GM19043 (cell line): ENCODE data around the gene UBQLN3.

Experiments
- ATAC-seq: cut with Tn5 transposase; IDR thresholded peaks from one replicate; pipeline ENCODE4 v1.9.1; 2021; ENCODE audit warnings: low read depth; ENCODE audit not compliant: unreplicated experiment

UBQLN3 gene

GRCh38 chr11:5509803-5510202 is at the start of gene UBQLN3:
Gene UBQLN3, minus strand, starts transcription at chr11:5509957. Its CDS starts 399 bp downstream, at chr11:5509558.
- no peak for ATAC-seq

- no peak for ATAC-seq
Observed at GRCh38 chr11:5557751-5558150, 48.0 kb upstream of the UBQLN3 start.

GRCh38 chr11:5556596-5557188 is 46.9 kb upstream of the UBQLN3 start:
- no peak for ATAC-seq

- no peak for ATAC-seq
Observed at GRCh38 chr11:5553343-5553742, 43.6 kb upstream of the UBQLN3 start.

- ATAC-seq: no peak
Observed at GRCh38 chr11:5550440-5551095, 40.8 kb upstream of the UBQLN3 start.

- ATAC-seq: no peak
Observed at GRCh38 chr11:5548440-5548839, 38.7 kb upstream of the UBQLN3 start, which contains the start of gene OR52H1. Gene OR52H1, minus strand, starts transcription at chr11:5548540. Its CDS starts 3,035 bp downstream, at chr11:5545505.

- ATAC-seq: peak; percentile 83
Observed at GRCh38 chr11:5547982-5548381, 38.2 kb upstream of the UBQLN3 start.

- no peak for ATAC-seq
Observed at GRCh38 chr11:5546457-5546856, 36.7 kb upstream of the UBQLN3 start.

- no peak for ATAC-seq
Observed at GRCh38 chr11:5541427-5541826, 31.7 kb upstream of the UBQLN3 start.

GRCh38 chr11:5536482-5536881 is 26.7 kb upstream of the UBQLN3 start:
- ATAC-seq: no peak

- ATAC-seq: no peak
Observed at GRCh38 chr11:5534046-5534445, 24.3 kb upstream of the UBQLN3 start.

GRCh38 chr11:5531053-5531831 is 21.5 kb upstream of the UBQLN3 start:
- ATAC-seq: no peak

GRCh38 chr11:5528495-5528894 is 18.7 kb upstream of the UBQLN3 start:
- no peak for ATAC-seq

- ATAC-seq: no peak
Observed at GRCh38 chr11:5527716-5528115, 18.0 kb upstream of the UBQLN3 start.

GRCh38 chr11:5524756-5525155 is 15.0 kb upstream of the UBQLN3 start:
- no peak for ATAC-seq

- no peak for ATAC-seq
Observed at GRCh38 chr11:5522308-5522707, 12.6 kb upstream of the UBQLN3 start.

- no peak for ATAC-seq
Observed at GRCh38 chr11:5521540-5521939, 11.8 kb upstream of the UBQLN3 start.

GRCh38 chr11:5516599-5516998 is 6.8 kb upstream of the UBQLN3 start, which contains the start of gene UBQLNL:
Gene UBQLNL, minus strand, starts transcription at chr11:5516699. Its CDS starts 258 bp downstream, at chr11:5516441.
- ATAC-seq: no peak

GRCh38 chr11:5514841-5515240 is 5.1 kb upstream of the UBQLN3 start:
- no peak for ATAC-seq

GRCh38 chr11:5508605-5509004 is 1.2 kb downstream of the UBQLN3 start:
- ATAC-seq: no peak

- no peak for ATAC-seq
Observed at GRCh38 chr11:5507933-5508305, 1.8 kb downstream of the UBQLN3 start.
